HEK293 (cell line): ENCODE results near the gene HINT3.

Experiments used
- CTCF ChIA-PET: fragments of 350-600 bp; formaldehyde crosslinking; extraction: SDS; loops from one replicate; lab custom pipeline; 2021; ENCODE audit warnings: antibody characterized with exemption; lab: Yijun Ruan, JAX
- POLR2A ChIA-PET: fragments of 300-600 bp; formaldehyde crosslinking; extraction: SDS; loops from one replicate; lab custom pipeline; 2020; ENCODE audit warnings: antibody characterized with exemption, inconsistent platforms; lab: Yijun Ruan, JAX
- H3K27ac ChIP-seq: fragments of 200-500 bp; sonication (Bioruptor generic); 2 replicates; pipeline ENCODE4 v1.5.1; 2014; ENCODE audit warnings: low read depth, low read length, control low read depth, inconsistent platforms; ENCODE audit errors: extremely low read depth
- H3K36me3 ChIP-seq, 2 experiments: fragments of 200-500 bp in 1 of 2; sonication (Bioruptor generic) in 1 of 2; 1 replicate in 1 of 2; 2 replicates in 1 of 2; pipeline ENCODE4 v1.5.1; 2014 to 2017; ENCODE audit warnings: inconsistent platforms in 2 of 2, low read length in 2 of 2; ENCODE audit not compliant: control insufficient read depth in 2 of 2, insufficient read depth in 1 of 2
- H3K4me1 ChIP-seq: fragments of 200-500 bp; sonication (Bioruptor generic); 2 replicates; pipeline ENCODE4 v1.5.1; 2014; ENCODE audit warnings: mild to moderate bottlenecking, low read length, inconsistent platforms; ENCODE audit not compliant: control insufficient read depth, insufficient read depth
- H3K4me3 ChIP-seq: 2 replicates; pipeline ENCODE4 v1.5.1; 2011; ENCODE audit warnings: low read depth, mild to moderate bottlenecking, control low read depth, low read length, moderate library complexity
- H3K9me3 ChIP-seq: fragments of 200-500 bp; sonication (Bioruptor generic); 2 replicates; pipeline ENCODE4 v1.5.1; 2014; ENCODE audit warnings: low read depth, low read length, inconsistent platforms; ENCODE audit not compliant: control insufficient read depth, insufficient read depth
- BCL11A ChIP-seq: fragments of 450-650 bp; formaldehyde crosslinking; IDR thresholded peaks from 2 replicates; pipeline ENCODE4 v1.5.1; 2016; ENCODE audit warnings: low read depth, missing biosample characterization, missing genetic modification characterization
- CTCF ChIP-seq: fragments of 450-650 bp; formaldehyde crosslinking; IDR thresholded peaks from 2 replicates; pipeline ENCODE4 v1.5.1; 2016; ENCODE audit warnings: missing biosample characterization, missing genetic modification characterization
- HOXD13 ChIP-seq: sonication (generic); formaldehyde crosslinking; IDR thresholded peaks from 2 replicates; pipeline ENCODE4 v1.8.0; 2022; ENCODE audit warnings: missing genetic modification reagents, borderline replicate concordance
- OSR2 ChIP-seq: fragments of 450-650 bp; formaldehyde crosslinking; IDR thresholded peaks from 2 replicates; pipeline ENCODE4 v1.5.1; 2016; ENCODE audit warnings: missing biosample characterization, missing genetic modification characterization
- SCRT2 ChIP-seq: fragments of 450-650 bp; formaldehyde crosslinking; IDR thresholded peaks from 2 replicates; pipeline ENCODE4 v1.5.1; 2016; ENCODE audit warnings: missing biosample characterization, missing genetic modification characterization
- ZBTB20 ChIP-seq: fragments of 450-650 bp; formaldehyde crosslinking; IDR thresholded peaks from 2 replicates; pipeline ENCODE4 v1.5.1; 2016; ENCODE audit warnings: missing biosample characterization, missing genetic modification characterization
- ZBTB26 ChIP-seq: fragments of 450-650 bp; formaldehyde crosslinking; optimal IDR thresholded peaks from 2 replicates; pipeline ENCODE3; 2016; ENCODE audit warnings: missing biosample characterization, mild to moderate bottlenecking, missing genetic modification characterization
- ZBTB48 ChIP-seq: fragments of 450-650 bp; formaldehyde crosslinking; IDR thresholded peaks from 2 replicates; pipeline ENCODE4 v1.5.1; 2016; ENCODE audit warnings: missing biosample characterization, missing genetic modification characterization
- ZEB2 ChIP-seq: fragments of 450-650 bp; formaldehyde crosslinking; IDR thresholded peaks from 2 replicates; pipeline ENCODE4 v1.5.1; 2016; ENCODE audit warnings: missing biosample characterization, missing genetic modification characterization
- ZNF132 ChIP-seq: fragments of 450-650 bp; formaldehyde crosslinking; IDR thresholded peaks from 2 replicates; pipeline ENCODE4 v1.5.1; 2017; ENCODE audit warnings: missing biosample characterization, missing genetic modification characterization, borderline replicate concordance
- ZNF138 ChIP-seq: fragments of 450-650 bp; formaldehyde crosslinking; IDR thresholded peaks from 2 replicates; pipeline ENCODE4 v1.5.1; 2016; ENCODE audit warnings: missing biosample characterization, missing genetic modification characterization, borderline replicate concordance
- ZNF140 ChIP-seq: fragments of 450-650 bp; formaldehyde crosslinking; IDR thresholded peaks from 2 replicates; pipeline ENCODE4 v1.5.1; 2016; ENCODE audit warnings: missing biosample characterization, missing genetic modification characterization
- ZNF155 ChIP-seq: fragments of 450-650 bp; formaldehyde crosslinking; IDR thresholded peaks from 2 replicates; pipeline ENCODE4 v1.5.1; 2016; ENCODE audit warnings: missing biosample characterization, missing genetic modification characterization
- ZNF211 ChIP-seq: fragments of 450-650 bp; formaldehyde crosslinking; IDR thresholded peaks from 2 replicates; pipeline ENCODE4 v1.5.1; 2016; ENCODE audit warnings: low read depth, missing biosample characterization, missing genetic modification characterization
- ZNF239 ChIP-seq: fragments of 450-650 bp; formaldehyde crosslinking; IDR thresholded peaks from 2 replicates; pipeline ENCODE4 v1.5.1; 2016; ENCODE audit warnings: missing biosample characterization, missing genetic modification characterization
- ZNF248 ChIP-seq: fragments of 450-650 bp; formaldehyde crosslinking; IDR thresholded peaks from 2 replicates; pipeline ENCODE4 v1.5.1; 2017; ENCODE audit warnings: missing biosample characterization, missing genetic modification characterization
- ZNF26 ChIP-seq: fragments of 450-650 bp; formaldehyde crosslinking; IDR thresholded peaks from 2 replicates; pipeline ENCODE4 v1.5.1; 2016; ENCODE audit warnings: missing biosample characterization, missing genetic modification characterization
- ZNF302 ChIP-seq: fragments of 450-650 bp; formaldehyde crosslinking; IDR thresholded peaks from 2 replicates; pipeline ENCODE4 v1.5.1; 2016; ENCODE audit warnings: missing biosample characterization, missing genetic modification characterization, low read depth
- ZNF510 ChIP-seq: fragments of 450-650 bp; formaldehyde crosslinking; IDR thresholded peaks from 2 replicates; pipeline ENCODE4 v1.5.1; 2018; ENCODE audit warnings: mild to moderate bottlenecking, missing genetic modification characterization, missing biosample characterization; ENCODE audit not compliant: insufficient replicate concordance
- ZNF514 ChIP-seq: fragments of 450-650 bp; formaldehyde crosslinking; IDR thresholded peaks from 2 replicates; pipeline ENCODE4 v1.5.1; 2016; ENCODE audit warnings: missing biosample characterization, missing genetic modification characterization
- ZNF521 ChIP-seq: fragments of 450-650 bp; formaldehyde crosslinking; IDR thresholded peaks from 2 replicates; pipeline ENCODE4 v1.5.1; 2017; ENCODE audit warnings: missing biosample characterization, mild to moderate bottlenecking, missing genetic modification characterization
- ZNF645 ChIP-seq: fragments of 450-650 bp; formaldehyde crosslinking; IDR thresholded peaks from 2 replicates; pipeline ENCODE4; 2016; ENCODE audit warnings: missing biosample characterization, missing genetic modification characterization
- ZNF658 ChIP-seq: fragments of 450-650 bp; formaldehyde crosslinking; IDR thresholded peaks from 2 replicates; pipeline ENCODE4; 2016; ENCODE audit warnings: missing biosample characterization, missing genetic modification characterization
- ZNF777 ChIP-seq: fragments of 450-650 bp; formaldehyde crosslinking; IDR thresholded peaks from 2 replicates; pipeline ENCODE4 v1.5.1; 2017; ENCODE audit warnings: missing biosample characterization, missing genetic modification characterization, borderline replicate concordance
- ZNF792 ChIP-seq: fragments of 450-650 bp; formaldehyde crosslinking; IDR thresholded peaks from 2 replicates; pipeline ENCODE4 v1.5.1; 2016; ENCODE audit warnings: missing biosample characterization, missing genetic modification characterization
- ZSCAN16 ChIP-seq: fragments of 450-650 bp; formaldehyde crosslinking; IDR thresholded peaks from 2 replicates; pipeline ENCODE4 v1.5.1; 2016; ENCODE audit warnings: missing biosample characterization, missing genetic modification characterization

The HINT3 gene

GRCh38 chr6:126002755-126003679 lies 46.4 kb downstream of the HINT3 start:
- Histone ChIP-seq H3K36me3 (peaks cover 21 to 82% of the 10 kb centered on the region in 2 experiments; a peak in 2 of 3 replicates), H3K4me1 (0 out of 2 replicates have a peak, but pooled peaks cover 2% of the 10 kb centered on the region), H3K27ac (no peak overlapping the region), H3K9me3 (no peaks in the 10 kb centered on the region), H3K4me3 (no peak overlapping the region)
- ChIA-PET CTCF (interaction anchor here (0.6 to 5.1 kb wide), 8 partner anchors 8 to 714 kb away, joined by 3 to 30 read pairs (median 4); no protein-coding TSS in a partner anchor), POLR2A (no interaction called here)
- no peak for TF ChIP-seq BCL11A (tag by site-specific recombination)
- TF ChIP-seq ZNF792 (tag by site-specific recombination): no peak
- TF ChIP-seq CTCF (tag by site-specific recombination): no peak
- no peak for TF ChIP-seq HOXD13 (CRISPR knock-in tag)
- TF ChIP-seq SCRT2 (tag by site-specific recombination): no peak
- TF ChIP-seq ZNF132 (tag by site-specific recombination): no peak
- no peak for TF ChIP-seq ZNF658
- TF ChIP-seq ZNF26 (tag by site-specific recombination): no peak
- TF ChIP-seq ZBTB48 (tag by site-specific recombination): no peak

- peaks cover 29 to 74% of the 10 kb centered on the region in 2 experiments for H3K36me3 ChIP-seq
- no peak overlapping the region for H3K4me3 ChIP-seq
- H3K27ac ChIP-seq: no peak overlapping the region
- H3K9me3 ChIP-seq: no peaks in the 10 kb centered on the region
- no peak for TF ChIP-seq ZSCAN16
- no peak for TF ChIP-seq BCL11A (tag by site-specific recombination)
- no peak for TF ChIP-seq ZNF302 (tag by site-specific recombination)
- TF ChIP-seq OSR2 (tag by site-specific recombination): no peak
- TF ChIP-seq ZNF510 (tag by site-specific recombination): no peak
- CTCF ChIA-PET: interaction anchor here (5.1 kb wide), 1 partner anchor 12 kb away, joined by 30 read pairs; no protein-coding TSS in a partner anchor
- POLR2A ChIA-PET: no interaction called here
- no peaks in the 10 kb centered on the region for H3K4me1 ChIP-seq
Observed at GRCh38 chr6:126007800-126008199, 51.2 kb downstream of the HINT3 start.

GRCh38 chr6:126010040-126010439 lies 53.5 kb downstream of the HINT3 start:
- no peak overlapping the region for H3K27ac ChIP-seq
- POLR2A ChIA-PET: no interaction called here
- no peak for TF ChIP-seq ZNF140 (tag by site-specific recombination)
- TF ChIP-seq ZNF777 (tag by site-specific recombination): no peak
- TF ChIP-seq ZBTB26: no peak
- TF ChIP-seq ZBTB20 (tag by site-specific recombination): no peak
- no peak for TF ChIP-seq ZNF239
- no peak for TF ChIP-seq ZEB2
- no peak for TF ChIP-seq ZNF248 (tag by site-specific recombination)
- TF ChIP-seq ZNF645: no peak
- no peak for TF ChIP-seq ZNF521 (tag by site-specific recombination)
- no peak for TF ChIP-seq ZNF138 (tag by site-specific recombination)
- TF ChIP-seq ZNF211 (tag by site-specific recombination): no peak
- no peak for TF ChIP-seq ZNF514 (tag by site-specific recombination)
- no peak for TF ChIP-seq ZNF155
- CTCF ChIA-PET: interaction anchor here (0.8 to 3.5 kb wide), 2 partner anchors 12 to 14 kb away, joined by 3 to 25 read pairs; no protein-coding TSS in a partner anchor
- H3K36me3 ChIP-seq: peaks cover 40 to 75% of the 10 kb centered on the region in 2 experiments
- no peaks in the 10 kb centered on the region for H3K4me1 ChIP-seq
- H3K9me3 ChIP-seq: no peaks in the 10 kb centered on the region
- no peak overlapping the region for H3K4me3 ChIP-seq
